T-helper 2 cell treated with Interferon-gamma antibody and Interleukin-4, amounts not matched to agents 5 μg/mL and 100 μg/mL, for 36 hours (primary cell): ENCODE data around the gene ZC3H18.
A peak's percentile ranks its signal among the peaks of the same experiment; 100 is the strongest.

Experiments
- DNase-seq: peaks from one replicate; pipeline ENCODE4 v3.0.0; 2021; ENCODE audit warnings: low spot score
- H3K27ac Mint-ChIP-seq: one replicate; pipeline ENCODE4 v1.8.0; 2021; ENCODE audit warnings: mild to moderate bottlenecking, mixed read lengths
- H3K27me3 Mint-ChIP-seq: one replicate; pipeline ENCODE4 v1.8.0; 2021; ENCODE audit warnings: low read depth, mixed read lengths
- H3K36me3 Mint-ChIP-seq: one replicate; pipeline ENCODE4 v1.8.0; 2021; ENCODE audit warnings: low read depth, mixed read lengths
- H3K4me1 Mint-ChIP-seq: one replicate; pipeline ENCODE4 v1.8.0; 2021; ENCODE audit warnings: low read depth, mixed read lengths
- H3K4me3 Mint-ChIP-seq: one replicate; pipeline ENCODE4 v1.8.0; 2022; ENCODE audit warnings: mild to moderate bottlenecking, moderate library complexity, mixed read lengths
- H3K9me3 Mint-ChIP-seq: one replicate; pipeline ENCODE4 v1.8.0; 2021; ENCODE audit warnings: mixed read lengths

ZC3H18 gene

GRCh38 chr16:88631920-88632586, 61.9 kb downstream of the ZC3H18 start:
- no peak for DNase-seq
- no peaks in the 10 kb centered on the region for H3K9me3 Mint-ChIP-seq
- H3K4me3 Mint-ChIP-seq: no peak overlapping the region
- H3K4me1 Mint-ChIP-seq: peaks cover 6% of the 10 kb centered on the region
- peaks cover 21% of the 10 kb centered on the region for H3K36me3 Mint-ChIP-seq
- no peak overlapping the region for H3K27ac Mint-ChIP-seq
- H3K27me3 Mint-ChIP-seq: peaks cover 5% of the 10 kb centered on the region

- Mint-ChIP-seq H3K27me3 (peaks cover 9% of the 10 kb centered on the region), H3K27ac (peak overlapping the region; percentile 45), H3K9me3 (no peaks in the 10 kb centered on the region), H3K4me1 (peaks cover 10% of the 10 kb centered on the region), H3K36me3 (peaks cover 17% of the 10 kb centered on the region), H3K4me3 (no peak overlapping the region)
- DNase-seq: no peak
Observed at GRCh38 chr16:88632587-88632930, 62.4 kb downstream of the ZC3H18 start.

- H3K9me3 Mint-ChIP-seq: no peaks in the 10 kb centered on the region
- DNase-seq: peak; percentile 57
- H3K4me3 Mint-ChIP-seq: peak overlapping the region; percentile 65
- H3K36me3 Mint-ChIP-seq: peaks cover 12% of the 10 kb centered on the region
- peaks cover 17% of the 10 kb centered on the region for H3K4me1 Mint-ChIP-seq
- H3K27ac Mint-ChIP-seq: no peak overlapping the region
- H3K27me3 Mint-ChIP-seq: peaks cover 17% of the 10 kb centered on the region
Observed at GRCh38 chr16:88633684-88634140, 63.5 kb downstream of the ZC3H18 start.

- H3K27me3 Mint-ChIP-seq: peaks cover 21% of the 10 kb centered on the region
- H3K36me3 Mint-ChIP-seq: peaks cover 12% of the 10 kb centered on the region
- peak overlapping the region; percentile 72 for H3K4me3 Mint-ChIP-seq
- peaks cover 17% of the 10 kb centered on the region for H3K4me1 Mint-ChIP-seq
- no peak overlapping the region for H3K27ac Mint-ChIP-seq
- no peaks in the 10 kb centered on the region for H3K9me3 Mint-ChIP-seq
- DNase-seq: peak; percentile 69
Observed at GRCh38 chr16:88634141-88634993, 64.2 kb downstream of the ZC3H18 start.

- H3K4me3 Mint-ChIP-seq: peak overlapping the region; percentile 74
- no peak overlapping the region for H3K27ac Mint-ChIP-seq
- peaks cover 19% of the 10 kb centered on the region for H3K4me1 Mint-ChIP-seq
- peaks cover 24% of the 10 kb centered on the region for H3K27me3 Mint-ChIP-seq
- H3K9me3 Mint-ChIP-seq: no peaks in the 10 kb centered on the region
- no peak for DNase-seq
- H3K36me3 Mint-ChIP-seq: peaks cover 12% of the 10 kb centered on the region
Observed at GRCh38 chr16:88634994-88635670, 64.9 kb downstream of the ZC3H18 start.

- Mint-ChIP-seq H3K27ac (no peak overlapping the region), H3K9me3 (no peaks in the 10 kb centered on the region), H3K4me1 (peaks cover 19% of the 10 kb centered on the region), H3K36me3 (peaks cover 12% of the 10 kb centered on the region), H3K4me3 (peak overlapping the region; percentile 56), H3K27me3 (peaks cover 30% of the 10 kb centered on the region)
- DNase-seq: no peak
Observed at GRCh38 chr16:88635671-88636319, 65.6 kb downstream of the ZC3H18 start.

- DNase-seq: no peak
- no peak overlapping the region for H3K4me3 Mint-ChIP-seq
- no peaks in the 10 kb centered on the region for H3K9me3 Mint-ChIP-seq
- H3K36me3 Mint-ChIP-seq: peaks cover 4% of the 10 kb centered on the region
- peaks cover 19% of the 10 kb centered on the region for H3K4me1 Mint-ChIP-seq
- H3K27ac Mint-ChIP-seq: no peak overlapping the region
- peaks cover 33% of the 10 kb centered on the region for H3K27me3 Mint-ChIP-seq
Observed at GRCh38 chr16:88636488-88637265, 66.5 kb downstream of the ZC3H18 start.

- H3K4me1 Mint-ChIP-seq: peaks cover 19% of the 10 kb centered on the region
- H3K27ac Mint-ChIP-seq: no peak within 1 kb of the TSS
- no peak for DNase-seq
- no peak within 1 kb of the TSS for H3K4me3 Mint-ChIP-seq
- peaks cover 33% of the 10 kb centered on the region for H3K27me3 Mint-ChIP-seq
- no peaks in the 10 kb centered on the region for H3K9me3 Mint-ChIP-seq
- H3K36me3 Mint-ChIP-seq: peaks cover 10% of the 10 kb centered on the region
Observed at GRCh38 chr16:88638323-88639230, 68.4 kb downstream of the ZC3H18 start, which contains the start of gene IL17C. Gene IL17C, plus strand, starts transcription at chr16:88638572. Its CDS starts 70 bp downstream, at chr16:88638642.

- peaks cover 15% of the 10 kb centered on the region for H3K36me3 Mint-ChIP-seq
- H3K4me1 Mint-ChIP-seq: peaks cover 21% of the 10 kb centered on the region
- DNase-seq: no peak
- H3K9me3 Mint-ChIP-seq: no peaks in the 10 kb centered on the region
- H3K27me3 Mint-ChIP-seq: peaks cover 33% of the 10 kb centered on the region
- no peak overlapping the region for H3K4me3 Mint-ChIP-seq
- H3K27ac Mint-ChIP-seq: no peak overlapping the region
Observed at GRCh38 chr16:88639231-88640038, 69.2 kb downstream of the ZC3H18 start.

- Mint-ChIP-seq H3K9me3 (no peaks in the 10 kb centered on the region), H3K27me3 (peaks cover 33% of the 10 kb centered on the region), H3K27ac (peak overlapping the region; percentile 21), H3K4me3 (no peak overlapping the region), H3K36me3 (peaks cover 18% of the 10 kb centered on the region), H3K4me1 (peaks cover 21% of the 10 kb centered on the region)
- no peak for DNase-seq
Observed at GRCh38 chr16:88640039-88640495, 69.9 kb downstream of the ZC3H18 start.

GRCh38 chr16:88640498-88641247, 70.5 kb downstream of the ZC3H18 start:
- Mint-ChIP-seq H3K9me3 (no peaks in the 10 kb centered on the region), H3K36me3 (peaks cover 18% of the 10 kb centered on the region), H3K27ac (no peak overlapping the region), H3K4me1 (peaks cover 17% of the 10 kb centered on the region), H3K27me3 (peaks cover 33% of the 10 kb centered on the region), H3K4me3 (no peak overlapping the region)
- no peak for DNase-seq
